ENCODE results near the gene UBE2E1. TPM values are rescaled to one million over a fixed set of nuclear protein-coding genes. Genes with fewer than 3 reads are reported as not detected.

UBE2E1 gene
- total and polyA plus RNA-seq, 2 experiments from 2014 or later = 39.9 to 120 TPM

DNA sequence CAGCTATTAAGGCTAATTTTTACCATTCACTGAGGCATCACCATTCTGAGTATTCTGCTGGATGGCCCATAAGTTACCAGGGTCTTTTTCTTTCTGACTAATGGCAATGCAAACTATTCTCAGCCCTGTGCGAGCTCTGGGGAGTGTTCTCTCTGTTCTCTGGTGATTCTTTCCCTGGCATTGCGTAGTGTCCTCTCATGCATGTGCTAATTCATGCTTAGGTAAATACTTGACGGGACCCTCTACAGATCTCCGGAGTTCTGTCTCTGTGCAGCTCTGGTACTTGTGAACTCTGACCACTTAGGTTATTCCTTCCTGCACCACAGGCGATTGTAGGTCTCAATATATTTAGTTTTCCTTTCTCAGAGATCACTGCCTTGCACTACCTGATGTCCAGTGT, 34.8 kb downstream of the UBE2E1 start:
- peaks cover 41% of the 10 kb centered on the region for H4K20me1 ChIP-seq (replicated peaks; ENCODE audit: insufficient read depth)
- peak overlapping the region; percentile 33; the same call in 1 of the 2 replicates for H3K27ac ChIP-seq (ENCODE audit: low read depth)
- ATAC-seq (peak; percentile 47), DNase-seq (ENCODE audit: low spot score) (no peak)
- H3K4me2 ChIP-seq = no peak overlapping the region
- H3K4me3 Mint-ChIP-seq = no peak overlapping the region
- peak overlapping the region; percentile 33 for H3K27ac Mint-ChIP-seq
- no peaks in the 10 kb centered on the region for H3K27me3 Mint-ChIP-seq (ENCODE audit: insufficient read depth, low read depth, poor library complexity)
- no peaks in the 10 kb centered on the region for H3F3A ChIP-seq (replicated peaks; ENCODE audit: low read depth)
- TF ChIP-seq JUNB (IDR thresholded peaks at IDR 0.05; ENCODE audit: unreplicated experiment) (no peak), EZH2 (IDR thresholded peaks at IDR 0.05; ENCODE audit: low read depth, unreplicated experiment) (no peak)
- TF ChIP-seq, protein P1, sequence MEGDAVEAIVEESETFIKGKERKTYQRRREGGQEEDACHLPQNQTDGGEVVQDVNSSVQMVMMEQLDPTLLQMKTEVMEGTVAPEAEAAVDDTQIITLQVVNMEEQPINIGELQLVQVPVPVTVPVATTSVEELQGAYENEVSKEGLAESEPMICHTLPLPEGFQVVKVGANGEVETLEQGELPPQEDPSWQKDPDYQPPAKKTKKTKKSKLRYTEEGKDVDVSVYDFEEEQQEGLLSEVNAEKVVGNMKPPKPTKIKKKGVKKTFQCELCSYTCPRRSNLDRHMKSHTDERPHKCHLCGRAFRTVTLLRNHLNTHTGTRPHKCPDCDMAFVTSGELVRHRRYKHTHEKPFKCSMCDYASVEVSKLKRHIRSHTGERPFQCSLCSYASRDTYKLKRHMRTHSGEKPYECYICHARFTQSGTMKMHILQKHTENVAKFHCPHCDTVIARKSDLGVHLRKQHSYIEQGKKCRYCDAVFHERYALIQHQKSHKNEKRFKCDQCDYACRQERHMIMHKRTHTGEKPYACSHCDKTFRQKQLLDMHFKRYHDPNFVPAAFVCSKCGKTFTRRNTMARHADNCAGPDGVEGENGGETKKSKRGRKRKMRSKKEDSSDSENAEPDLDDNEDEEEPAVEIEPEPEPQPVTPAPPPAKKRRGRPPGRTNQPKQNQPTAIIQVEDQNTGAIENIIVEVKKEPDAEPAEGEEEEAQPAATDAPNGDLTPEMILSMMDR (conservative IDR thresholded peaks at IDR 0.05; ENCODE audit: low read depth in 2 of 2) = no peak
- TF ChIP-seq, protein P2, sequence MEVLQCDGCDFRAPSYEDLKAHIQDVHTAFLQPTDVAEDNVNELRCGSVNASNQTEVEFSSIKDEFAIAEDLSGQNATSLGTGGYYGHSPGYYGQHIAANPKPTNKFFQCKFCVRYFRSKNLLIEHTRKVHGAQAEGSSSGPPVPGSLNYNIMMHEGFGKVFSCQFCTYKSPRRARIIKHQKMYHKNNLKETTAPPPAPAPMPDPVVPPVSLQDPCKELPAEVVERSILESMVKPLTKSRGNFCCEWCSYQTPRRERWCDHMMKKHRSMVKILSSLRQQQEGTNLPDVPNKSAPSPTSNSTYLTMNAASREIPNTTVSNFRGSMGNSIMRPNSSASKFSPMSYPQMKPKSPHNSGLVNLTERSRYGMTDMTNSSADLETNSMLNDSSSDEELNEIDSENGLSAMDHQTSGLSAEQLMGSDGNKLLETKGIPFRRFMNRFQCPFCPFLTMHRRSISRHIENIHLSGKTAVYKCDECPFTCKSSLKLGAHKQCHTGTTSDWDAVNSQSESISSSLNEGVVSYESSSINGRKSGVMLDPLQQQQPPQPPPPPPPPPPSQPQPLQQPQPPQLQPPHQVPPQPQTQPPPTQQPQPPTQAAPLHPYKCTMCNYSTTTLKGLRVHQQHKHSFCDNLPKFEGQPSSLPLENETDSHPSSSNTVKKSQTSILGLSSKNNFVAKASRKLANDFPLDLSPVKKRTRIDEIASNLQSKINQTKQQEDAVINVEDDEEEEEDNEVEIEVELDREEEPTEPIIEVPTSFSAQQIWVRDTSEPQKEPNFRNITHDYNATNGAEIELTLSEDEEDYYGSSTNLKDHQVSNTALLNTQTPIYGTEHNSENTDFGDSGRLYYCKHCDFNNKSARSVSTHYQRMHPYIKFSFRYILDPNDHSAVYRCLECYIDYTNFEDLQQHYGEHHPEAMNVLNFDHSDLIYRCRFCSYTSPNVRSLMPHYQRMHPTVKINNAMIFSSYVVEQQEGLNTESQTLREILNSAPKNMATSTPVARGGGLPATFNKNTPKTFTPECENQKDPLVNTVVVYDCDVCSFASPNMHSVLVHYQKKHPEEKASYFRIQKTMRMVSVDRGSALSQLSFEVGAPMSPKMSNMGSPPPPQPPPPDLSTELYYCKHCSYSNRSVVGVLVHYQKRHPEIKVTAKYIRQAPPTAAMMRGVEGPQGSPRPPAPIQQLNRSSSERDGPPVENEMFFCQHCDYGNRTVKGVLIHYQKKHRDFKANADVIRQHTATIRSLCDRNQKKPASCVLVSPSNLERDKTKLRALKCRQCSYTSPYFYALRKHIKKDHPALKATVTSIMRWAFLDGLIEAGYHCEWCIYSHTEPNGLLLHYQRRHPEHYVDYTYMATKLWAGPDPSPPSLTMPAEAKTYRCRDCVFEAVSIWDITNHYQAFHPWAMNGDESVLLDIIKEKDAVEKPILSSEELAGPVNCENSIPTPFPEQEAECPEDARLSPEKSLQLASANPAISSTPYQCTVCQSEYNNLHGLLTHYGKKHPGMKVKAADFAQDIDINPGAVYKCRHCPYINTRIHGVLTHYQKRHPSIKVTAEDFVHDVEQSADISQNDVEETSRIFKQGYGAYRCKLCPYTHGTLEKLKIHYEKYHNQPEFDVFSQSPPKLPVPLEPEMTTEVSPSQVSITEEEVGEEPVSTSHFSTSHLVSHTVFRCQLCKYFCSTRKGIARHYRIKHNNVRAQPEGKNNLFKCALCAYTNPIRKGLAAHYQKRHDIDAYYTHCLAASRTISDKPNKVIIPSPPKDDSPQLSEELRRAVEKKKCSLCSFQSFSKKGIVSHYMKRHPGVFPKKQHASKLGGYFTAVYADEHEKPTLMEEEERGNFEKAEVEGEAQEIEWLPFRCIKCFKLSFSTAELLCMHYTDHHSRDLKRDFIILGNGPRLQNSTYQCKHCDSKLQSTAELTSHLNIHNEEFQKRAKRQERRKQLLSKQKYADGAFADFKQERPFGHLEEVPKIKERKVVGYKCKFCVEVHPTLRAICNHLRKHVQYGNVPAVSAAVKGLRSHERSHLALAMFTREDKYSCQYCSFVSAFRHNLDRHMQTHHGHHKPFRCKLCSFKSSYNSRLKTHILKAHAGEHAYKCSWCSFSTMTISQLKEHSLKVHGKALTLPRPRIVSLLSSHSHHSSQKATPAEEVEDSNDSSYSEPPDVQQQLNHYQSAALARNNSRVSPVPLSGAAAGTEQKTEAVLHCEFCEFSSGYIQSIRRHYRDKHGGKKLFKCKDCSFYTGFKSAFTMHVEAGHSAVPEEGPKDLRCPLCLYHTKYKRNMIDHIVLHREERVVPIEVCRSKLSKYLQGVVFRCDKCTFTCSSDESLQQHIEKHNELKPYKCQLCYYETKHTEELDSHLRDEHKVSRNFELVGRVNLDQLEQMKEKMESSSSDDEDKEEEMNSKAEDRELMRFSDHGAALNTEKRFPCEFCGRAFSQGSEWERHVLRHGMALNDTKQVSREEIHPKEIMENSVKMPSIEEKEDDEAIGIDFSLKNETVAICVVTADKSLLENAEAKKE (CRISPR knock-in tag; IDR thresholded peaks at IDR 0.05) = no peak
- no peak overlapping the region for H2AFZ ChIP-seq
- H3K4me3 ChIP-seq = no peak overlapping the region
- no peaks in the 10 kb centered on the region for H3K9me2 ChIP-seq (ENCODE audit: insufficient read depth)
- no peaks in the 10 kb centered on the region for H3K36me3 ChIP-seq (ENCODE audit: insufficient read depth)
- no peaks in the 10 kb centered on the region for H3K27me3 ChIP-seq (ENCODE audit: insufficient read depth)
- peaks cover 99% of the 10 kb centered on the region for H3K79me2 ChIP-seq (replicated peaks; ENCODE audit: insufficient read depth)
- no peaks in the 10 kb centered on the region; the same call in 2 of the 3 replicates for H3K36me3 Mint-ChIP-seq (ENCODE audit: low read depth)
- peaks cover 23% of the 10 kb centered on the region for H3K4me1 ChIP-seq (ENCODE audit: insufficient read depth)
- H3K4me1 Mint-ChIP-seq = peaks cover 50% of the 10 kb centered on the region
- H3K9me3 Mint-ChIP-seq = no peaks in the 10 kb centered on the region

Data from GM23338 (cell line).